Testis (tissue), 3 donors: Measurements from ENCODE around the gene BCL2L15. TPM values are rescaled to one million over a fixed set of nuclear protein-coding genes. Genes with fewer than 3 reads are reported as not detected.

Experiments used
- DNase-seq: peaks from one replicate; pipeline ENCODE4 v3.0.0-alpha.2; 2019
- H3K27ac ChIP-seq, 2 donors: fragments of 200-600 bp; sonication (generic); one replicate each; pipeline ENCODE4 v1.5.1; 2019
- H3K27me3 ChIP-seq: fragments of 200-600 bp; sonication (generic); one replicate; pipeline ENCODE4 v1.5.1; 2019
- H3K36me3 ChIP-seq: fragments of 200-600 bp; sonication (generic); one replicate; pipeline ENCODE4 v1.5.1; 2017; ENCODE audit warnings: low read depth; ENCODE audit errors: missing control alignments
- H3K4me1 ChIP-seq: fragments of 200-600 bp; sonication (generic); one replicate; pipeline ENCODE4 v1.5.1; 2019
- H3K4me3 ChIP-seq, 2 donors: fragments of 200-600 bp; sonication (generic); one replicate each; pipeline ENCODE4 v1.5.1; 2017 to 2019
- H3K9me3 ChIP-seq: fragments of 200-600 bp; sonication (generic); one replicate; pipeline ENCODE4 v1.5.1; 2017
- POLR2A ChIP-seq: fragments of 450-650 bp; IDR thresholded peaks from one replicate; pipeline ENCODE4 v1.6.1; 2017; ENCODE audit warnings: antibody characterized with exemption, mild to moderate bottlenecking, moderate library complexity
- WGBS, 2 donors: methylation state at CpG; one replicate each; pipeline ENCODE4 v1.1.5; 2018; 5-methylcytosine and 5-hydroxymethylcytosine counted together
- intact Hi-C: fragments of 100-400 bp; cut with DNase I; formaldehyde crosslinking; loops from one replicate; pipeline ENCODE4 v1.15.1; 2023; ENCODE audit warnings: low total_unique reads
- polyA plus RNA-seq: library from polyadenylated mRNA; stranded (reverse); fragments of 350-450 nt; fragmentation: Illumina TruSeq; extraction: RNeasy Lipid Tissue Mini Kit (QIAGEN cat#74804); gene quantifications from one replicate; pipeline ENCODE4 v1.2.3, GENCODE V29; 2014; ENCODE audit warnings: low read depth, low replicate concordance; ENCODE audit not compliant: insufficient read depth
- total RNA-seq, 2 donors: library from RNA; depleted of rRNA; stranded (reverse); fragments of >200 nt; gene quantifications; one replicate each; pipeline ENCODE4 v1.2.3, GENCODE V29; 2016
- TF ChIP-seq, protein P1 (sequence below), 3 experiments: fragments of 450-650 bp in 2 of 3; fragments of 200-600 bp in 1 of 3; sonication (generic) in 1 of 3; IDR thresholded peaks; one replicate each; pipeline ENCODE4 v1.5.1; 2016 to 2019; ENCODE audit warnings: antibody characterized with exemption in 3 of 3, mild to moderate bottlenecking in 2 of 3, moderate library complexity in 1 of 3

The BCL2L15 gene
- total and polyA plus RNA-seq, 3 donors from 2014 or later, result 0.68 to 2.3 (median 0.87) TPM

DNA sequence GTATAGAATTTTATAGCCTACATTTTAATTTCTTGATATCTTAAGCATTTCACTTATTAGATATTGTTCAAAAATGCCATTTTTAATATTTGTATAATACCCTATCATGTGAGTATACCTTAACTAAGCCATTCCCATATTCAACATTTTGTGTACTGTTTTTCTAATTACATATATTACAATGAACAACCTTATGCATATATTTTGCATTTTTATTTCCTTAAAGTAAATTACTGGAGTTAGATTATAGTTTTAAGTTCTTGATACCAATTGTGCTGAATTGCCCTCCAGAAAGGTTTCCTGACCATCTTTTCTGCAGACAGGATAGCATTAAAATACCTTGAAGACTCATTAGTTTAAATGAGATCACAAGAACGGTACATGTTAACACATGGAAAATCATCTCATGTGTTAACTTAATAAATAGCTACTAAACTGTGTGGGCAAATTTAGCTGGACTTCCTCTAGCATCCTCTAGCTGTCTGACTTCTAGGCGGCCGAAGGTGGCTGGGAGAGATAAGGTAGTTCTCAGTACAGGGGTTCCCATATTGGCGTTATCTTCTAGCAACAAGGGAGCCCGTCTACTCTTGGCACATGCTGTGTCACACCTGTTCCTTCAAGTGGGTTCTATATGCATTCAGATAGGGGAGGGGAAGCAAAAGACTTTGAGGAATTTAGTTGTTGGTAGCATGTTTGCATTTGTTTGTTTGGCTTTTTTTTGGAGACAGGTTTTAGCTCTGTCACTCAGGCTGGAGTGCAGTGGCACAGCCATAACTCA is 26.7 kb upstream of the BCL2L15 start:
- 68 to 83% methylated on average over 5 of the region's 5 CpGs for WGBS, 2 donors
- Histone ChIP-seq H3K4me3 (no peak overlapping the region), H3K27ac (no peak overlapping the region), H3K9me3 (no peaks in the 10 kb centered on the region), H3K27me3 (no peaks in the 10 kb centered on the region), H3K4me1 (no peaks in the 10 kb centered on the region), H3K36me3 (no peaks in the 10 kb centered on the region)
- no peak for DNase-seq
- intact Hi-C loops, result no loop called here
- TF ChIP-seq POLR2A, result no peak
- TF ChIP-seq, protein P1, sequence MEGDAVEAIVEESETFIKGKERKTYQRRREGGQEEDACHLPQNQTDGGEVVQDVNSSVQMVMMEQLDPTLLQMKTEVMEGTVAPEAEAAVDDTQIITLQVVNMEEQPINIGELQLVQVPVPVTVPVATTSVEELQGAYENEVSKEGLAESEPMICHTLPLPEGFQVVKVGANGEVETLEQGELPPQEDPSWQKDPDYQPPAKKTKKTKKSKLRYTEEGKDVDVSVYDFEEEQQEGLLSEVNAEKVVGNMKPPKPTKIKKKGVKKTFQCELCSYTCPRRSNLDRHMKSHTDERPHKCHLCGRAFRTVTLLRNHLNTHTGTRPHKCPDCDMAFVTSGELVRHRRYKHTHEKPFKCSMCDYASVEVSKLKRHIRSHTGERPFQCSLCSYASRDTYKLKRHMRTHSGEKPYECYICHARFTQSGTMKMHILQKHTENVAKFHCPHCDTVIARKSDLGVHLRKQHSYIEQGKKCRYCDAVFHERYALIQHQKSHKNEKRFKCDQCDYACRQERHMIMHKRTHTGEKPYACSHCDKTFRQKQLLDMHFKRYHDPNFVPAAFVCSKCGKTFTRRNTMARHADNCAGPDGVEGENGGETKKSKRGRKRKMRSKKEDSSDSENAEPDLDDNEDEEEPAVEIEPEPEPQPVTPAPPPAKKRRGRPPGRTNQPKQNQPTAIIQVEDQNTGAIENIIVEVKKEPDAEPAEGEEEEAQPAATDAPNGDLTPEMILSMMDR (IDR thresholded peaks at IDR 0.05), result no peak

DNA sequence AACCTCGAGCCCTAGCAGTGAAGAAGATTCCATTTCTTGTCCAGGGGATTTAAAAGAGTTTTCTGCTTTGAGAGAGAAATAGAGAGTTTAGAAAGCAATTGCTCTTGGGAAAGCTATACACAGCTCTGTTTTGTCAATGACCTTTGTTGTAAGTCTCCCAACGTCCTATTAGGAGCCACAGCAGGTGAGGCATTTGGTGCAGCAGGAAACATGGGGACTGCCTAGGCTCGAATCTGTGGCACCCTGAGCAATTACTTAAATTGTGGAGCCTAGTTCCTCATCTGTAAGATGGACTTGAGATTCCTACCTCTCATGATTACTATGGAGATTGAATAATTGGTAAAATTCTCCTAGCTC is 25.9 kb upstream of the BCL2L15 start:
- TF ChIP-seq POLR2A, result no peak
- TF ChIP-seq, protein P1 (IDR thresholded peaks at IDR 0.05), result no peak
- WGBS, 2 donors, result 34 to 43% methylated on average over 3 of the region's 3 CpGs
- no peak overlapping the region for H3K27ac ChIP-seq
- no peak for DNase-seq
- intact Hi-C loops, result no loop called here
- H3K27me3 ChIP-seq, result no peaks in the 10 kb centered on the region
- H3K4me3 ChIP-seq, result no peak overlapping the region
- no peaks in the 10 kb centered on the region for H3K4me1 ChIP-seq
- H3K9me3 ChIP-seq, result no peaks in the 10 kb centered on the region
- H3K36me3 ChIP-seq, result no peaks in the 10 kb centered on the region

DNA sequence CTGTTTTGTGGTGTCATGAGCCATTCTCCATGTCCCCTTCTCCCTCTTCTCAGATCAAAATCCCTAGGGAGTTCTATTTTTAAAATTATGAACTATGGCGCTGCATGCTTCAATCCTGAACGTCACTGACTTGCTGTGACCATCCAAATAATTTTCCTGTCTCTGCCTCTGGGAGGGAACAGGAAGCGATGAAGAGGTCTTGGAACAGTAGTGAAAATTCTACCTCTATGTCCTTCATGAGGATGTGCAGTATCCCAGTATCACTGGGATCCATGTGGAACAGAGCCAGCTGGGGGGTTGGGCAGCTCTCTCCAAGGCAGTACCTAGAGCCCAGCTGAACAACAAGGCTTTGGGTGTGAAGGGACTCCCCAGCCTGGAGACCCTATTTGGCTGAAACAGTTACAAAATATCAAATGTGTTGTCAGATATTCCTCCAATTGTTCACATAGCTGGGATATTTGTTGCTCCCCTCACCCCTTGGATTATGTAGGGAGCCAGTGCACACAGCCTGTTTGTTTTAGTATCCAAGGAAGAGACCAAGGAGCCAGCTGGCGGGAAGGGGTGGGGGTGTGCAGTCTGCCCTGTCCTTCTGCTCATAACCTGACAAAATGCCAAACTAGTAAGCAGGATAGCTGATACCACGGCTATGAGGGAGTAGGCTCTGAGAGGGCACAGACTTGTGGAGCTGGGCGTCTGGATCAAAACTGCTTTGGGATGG is 25.4 kb upstream of the BCL2L15 start:
- H3K27me3 ChIP-seq, result no peaks in the 10 kb centered on the region
- no peaks in the 10 kb centered on the region for H3K9me3 ChIP-seq
- H3K27ac ChIP-seq, result no peak overlapping the region
- TF ChIP-seq POLR2A, result no peak
- TF ChIP-seq, protein P1 (IDR thresholded peaks at IDR 0.05), result no peak
- H3K36me3 ChIP-seq, result no peaks in the 10 kb centered on the region
- intact Hi-C loops, result no loop called here
- no peaks in the 10 kb centered on the region for H3K4me1 ChIP-seq
- WGBS, 2 donors, result 33 to 53% methylated on average over 6 of the region's 6 CpGs
- peak; percentile 70 for DNase-seq
- no peak overlapping the region for H3K4me3 ChIP-seq

DNA sequence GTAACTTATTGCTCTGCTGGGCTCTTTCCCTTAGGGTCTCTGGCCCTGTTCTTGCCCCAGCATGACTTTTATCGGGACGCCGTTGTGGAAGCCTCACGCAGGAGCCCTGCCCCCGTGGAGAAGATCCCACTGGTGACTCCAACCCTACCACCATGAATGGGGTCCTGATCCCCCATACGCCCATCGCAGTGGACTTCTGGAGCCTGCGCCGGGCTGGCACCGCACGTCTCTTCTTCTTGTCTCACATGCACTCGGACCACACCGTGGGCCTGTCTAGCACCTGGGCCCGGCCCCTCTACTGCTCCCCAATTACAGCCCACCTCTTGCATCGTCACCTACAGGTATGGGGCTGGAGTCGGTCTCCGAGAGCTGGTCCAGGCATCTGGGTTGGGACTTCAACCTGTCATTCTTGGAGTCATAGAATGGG is 18.1 kb upstream of the BCL2L15 start:
- WGBS, 2 donors, result 0 to 1% methylated on average over 17 of the region's 17 CpGs
- no peaks in the 10 kb centered on the region for H3K27me3 ChIP-seq
- H3K27ac ChIP-seq, result peak overlapping the region; percentile 69 to 90
- no peak for TF ChIP-seq POLR2A
- TF ChIP-seq, protein P1 (IDR thresholded peaks at IDR 0.05), result peak in 1 of 3 experiments; percentile 1
- peak; percentile 60 for DNase-seq
- H3K9me3 ChIP-seq, result no peaks in the 10 kb centered on the region
- H3K4me1 ChIP-seq, result peaks cover 9% of the 10 kb centered on the region
- peak overlapping the region; percentile 77 to 82 for H3K4me3 ChIP-seq
- intact Hi-C loops, result loop anchor here (2.0 kb wide), 1 partner anchor 23 kb away; the partner anchor contains the start of gene HIPK1
- H3K36me3 ChIP-seq, result no peaks in the 10 kb centered on the region
